ENCODE data around the gene AOPEP. TPM values are rescaled to one million over a fixed set of nuclear protein-coding genes. Genes with fewer than 3 reads are reported as not detected.

The AOPEP gene
- total and polyA plus RNA-seq, 12 donors, result 110 to 250 (median 161) TPM

DNA sequence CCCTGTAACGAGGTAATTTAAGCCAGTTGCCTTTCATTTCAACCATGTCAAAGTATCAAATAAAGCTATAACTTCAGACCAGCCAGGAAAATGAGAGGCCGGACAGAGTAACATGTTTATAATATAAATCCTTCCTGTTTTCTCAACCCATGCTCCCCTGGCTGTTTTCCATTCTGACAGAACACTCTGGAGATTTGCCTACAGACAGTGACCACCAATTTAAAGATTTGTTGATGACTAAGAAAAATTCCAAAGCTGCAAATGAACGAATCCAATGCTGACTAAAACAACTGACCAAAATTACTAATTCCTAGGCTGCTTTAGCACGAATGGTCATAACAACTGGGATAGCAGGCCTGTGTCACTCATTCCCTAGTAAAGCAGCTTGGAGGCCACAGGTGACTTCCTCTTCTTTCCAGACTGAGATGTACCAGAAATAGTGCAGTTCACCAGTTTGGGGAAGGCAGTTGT lies 141.4 kb downstream of the AOPEP start:
- Histone ChIP-seq H3K27ac (peak overlapping the region; percentile 78 to 97 (median 89)), H3K9me3 (no peaks in the 10 kb centered on the region), H3K36me3 (no peaks in the 10 kb centered on the region), H3K4me1 (peaks cover 10 to 90% (median 79%) of the 10 kb centered on the region in 9 donors), H3K27me3 (no peaks in the 10 kb centered on the region), H3K4me3 (peak overlapping the region in 4 of 10 donors; percentile 1 to 27 (median 8))
- TF ChIP-seq, protein P1, sequence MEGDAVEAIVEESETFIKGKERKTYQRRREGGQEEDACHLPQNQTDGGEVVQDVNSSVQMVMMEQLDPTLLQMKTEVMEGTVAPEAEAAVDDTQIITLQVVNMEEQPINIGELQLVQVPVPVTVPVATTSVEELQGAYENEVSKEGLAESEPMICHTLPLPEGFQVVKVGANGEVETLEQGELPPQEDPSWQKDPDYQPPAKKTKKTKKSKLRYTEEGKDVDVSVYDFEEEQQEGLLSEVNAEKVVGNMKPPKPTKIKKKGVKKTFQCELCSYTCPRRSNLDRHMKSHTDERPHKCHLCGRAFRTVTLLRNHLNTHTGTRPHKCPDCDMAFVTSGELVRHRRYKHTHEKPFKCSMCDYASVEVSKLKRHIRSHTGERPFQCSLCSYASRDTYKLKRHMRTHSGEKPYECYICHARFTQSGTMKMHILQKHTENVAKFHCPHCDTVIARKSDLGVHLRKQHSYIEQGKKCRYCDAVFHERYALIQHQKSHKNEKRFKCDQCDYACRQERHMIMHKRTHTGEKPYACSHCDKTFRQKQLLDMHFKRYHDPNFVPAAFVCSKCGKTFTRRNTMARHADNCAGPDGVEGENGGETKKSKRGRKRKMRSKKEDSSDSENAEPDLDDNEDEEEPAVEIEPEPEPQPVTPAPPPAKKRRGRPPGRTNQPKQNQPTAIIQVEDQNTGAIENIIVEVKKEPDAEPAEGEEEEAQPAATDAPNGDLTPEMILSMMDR (IDR thresholded peaks at IDR 0.05), result no peak
- WGBS, 2 donors, result 23 to 33% methylated on average over 4 of the region's 4 CpGs
- ATAC-seq (no peak), DNase-seq (no peak)
- intact Hi-C loops (cut with DNase I), result loop anchor here in 3 of 10 donors (5.0 kb wide), 2 partner anchors 61 to 139 kb away; no protein-coding TSS in a partner anchor

DNA sequence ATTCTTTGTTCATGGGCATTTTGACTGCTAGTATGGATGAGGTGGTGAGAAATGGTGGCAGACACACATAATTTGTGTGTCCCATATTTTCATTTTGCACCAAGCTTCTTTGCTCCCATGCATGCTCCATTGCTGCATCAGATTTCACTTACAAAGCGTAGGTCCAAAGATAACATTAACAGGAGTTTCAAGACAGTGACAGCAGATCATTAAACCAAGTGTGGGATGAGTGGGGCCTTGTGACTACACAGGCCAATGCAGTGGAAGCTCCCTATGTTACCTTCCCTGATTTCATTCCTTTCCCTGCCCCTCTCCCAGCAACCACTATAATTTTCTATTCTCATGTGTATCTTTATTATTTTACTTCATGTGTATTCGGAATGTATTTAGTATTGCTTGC lies 142.0 kb downstream of the AOPEP start:
- TF ChIP-seq, protein P1 (IDR thresholded peaks at IDR 0.05), result no peak
- peak overlapping the region; percentile 78 to 97 (median 89) for H3K27ac ChIP-seq
- H3K27me3 ChIP-seq, result no peaks in the 10 kb centered on the region
- no peaks in the 10 kb centered on the region for H3K36me3 ChIP-seq
- intact Hi-C loops (cut with DNase I), result loop anchor here in 3 of 10 donors (5.0 kb wide), 2 partner anchors 61 to 139 kb away; no protein-coding TSS in a partner anchor
- no peak for ATAC-seq
- 92 to 96% methylated on average over 2 of the region's 2 CpGs for WGBS, 2 donors
- no peaks in the 10 kb centered on the region for H3K9me3 ChIP-seq
- no peak for DNase-seq
- no peak overlapping the region for H3K4me3 ChIP-seq
- H3K4me1 ChIP-seq, result peaks cover 10 to 96% (median 84%) of the 10 kb centered on the region in 9 donors

DNA sequence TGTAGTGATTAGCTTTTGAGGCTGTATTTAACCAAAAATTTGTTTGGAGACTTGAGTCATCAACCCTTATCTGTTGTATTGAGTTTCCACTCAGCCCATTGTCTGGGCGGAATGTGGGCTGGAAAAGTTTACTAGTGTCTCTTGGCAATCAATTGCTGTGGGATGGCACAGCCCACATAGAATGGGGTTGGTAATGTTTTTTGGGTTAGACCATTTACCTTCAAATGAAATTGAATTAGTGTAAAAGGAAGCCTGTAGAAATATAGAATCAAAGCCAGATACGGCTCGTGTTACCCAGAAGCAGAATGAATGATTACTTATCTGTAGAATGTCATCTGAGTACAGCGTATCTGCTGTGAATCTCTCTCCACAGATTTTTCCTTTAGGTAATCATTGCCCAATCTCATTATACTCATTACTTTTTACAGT lies 142.9 kb downstream of the AOPEP start:
- 55 to 59% methylated on average over 4 of the region's 4 CpGs for WGBS, 2 donors
- TF ChIP-seq, protein P1 (IDR thresholded peaks at IDR 0.05), result no peak
- DNase-seq (no peak), ATAC-seq (no peak)
- Histone ChIP-seq H3K27ac (peak overlapping the region in 9 of 10 donors; percentile 79 to 97 (median 90)), H3K9me3 (no peaks in the 10 kb centered on the region), H3K4me1 (peaks cover 10 to 96% (median 82%) of the 10 kb centered on the region in 9 donors), H3K27me3 (no peaks in the 10 kb centered on the region), H3K4me3 (no peak overlapping the region), H3K36me3 (no peaks in the 10 kb centered on the region)
- intact Hi-C loops (cut with DNase I), result loop anchor here in 3 of 10 donors (5.0 kb wide), 2 partner anchors 62 to 138 kb away; no protein-coding TSS in a partner anchor

DNA sequence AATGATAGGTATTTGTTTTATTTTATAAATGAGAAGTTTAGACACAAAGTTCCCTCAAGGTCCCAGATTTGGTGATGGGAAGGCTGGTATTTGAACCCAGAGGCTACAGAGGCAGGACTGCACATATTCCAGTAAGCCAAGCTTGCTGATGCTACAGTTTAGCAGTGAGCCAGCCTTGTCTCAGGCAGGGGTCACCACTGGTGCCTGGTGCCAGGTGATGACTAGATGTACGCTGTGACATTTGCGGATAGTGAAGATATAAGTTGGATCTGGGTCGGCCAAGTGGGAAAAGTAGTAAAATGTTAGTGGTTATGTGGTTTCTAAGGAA lies 143.9 kb downstream of the AOPEP start:
- peak in 4 of 8 donors; percentile 1 to 43 (median 24) for ATAC-seq
- TF ChIP-seq, protein P1 (IDR thresholded peaks at IDR 0.05), result no peak
- no peaks in the 10 kb centered on the region for H3K36me3 ChIP-seq
- intact Hi-C loops (cut with DNase I), result loop anchor here in 6 of 10 donors (2.0 to 10.0 kb wide), 7 partner anchors 63 to 134 kb away; no protein-coding TSS in a partner anchor
- DNase-seq, result no peak
- 60 to 87% methylated on average over 3 of the region's 3 CpGs for WGBS, 2 donors
- H3K9me3 ChIP-seq, result no peaks in the 10 kb centered on the region
- peak overlapping the region; percentile 53 to 97 (median 87) for H3K27ac ChIP-seq
- H3K4me1 ChIP-seq, result peaks cover 10 to 95% (median 79%) of the 10 kb centered on the region in 9 donors
- H3K27me3 ChIP-seq, result no peaks in the 10 kb centered on the region
- no peak overlapping the region for H3K4me3 ChIP-seq
